ENCODE results near the gene ABCC3. TPM values are rescaled to one million over a fixed set of nuclear protein-coding genes. Genes with fewer than 3 reads are reported as not detected.

ABCC3 gene
- total RNA-seq, 1 donor = 39.3 TPM

GRCh38 chr17:50683434-50684287 is 49.0 kb downstream of the ABCC3 start:
- no peak for TF ChIP-seq CTCF (IDR thresholded peaks at IDR 0.05; ENCODE audit: insufficient read depth, low read depth, low read length)

GRCh38 chr17:50684288-50684611 is 49.6 kb downstream of the ABCC3 start:
- TF ChIP-seq CTCF (IDR thresholded peaks at IDR 0.05; ENCODE audit: insufficient read depth, low read depth, low read length) = no peak
- no peak for DNase-seq (ENCODE audit: low read depth)
- H3K4me3 ChIP-seq (ENCODE audit: low read depth, low read length) = no peak overlapping the region

More at GRCh38 chr17:50683434-50684287, 49.0 kb downstream of the ABCC3 start:
- no peak overlapping the region for H3K4me3 ChIP-seq (ENCODE audit: low read depth, low read length)
- no peak for DNase-seq (ENCODE audit: low read depth)

GRCh38 chr17:50684612-50685333 is 50.1 kb downstream of the ABCC3 start:
- H3K4me3 ChIP-seq (ENCODE audit: low read depth, low read length) = no peak overlapping the region
- DNase-seq (ENCODE audit: low read depth) = no peak
- no peak for TF ChIP-seq CTCF (IDR thresholded peaks at IDR 0.05; ENCODE audit: insufficient read depth, low read depth, low read length)

GRCh38 chr17:50685334-50685665 is 50.6 kb downstream of the ABCC3 start:
- no peak for DNase-seq (ENCODE audit: low read depth)
- TF ChIP-seq CTCF (IDR thresholded peaks at IDR 0.05; ENCODE audit: insufficient read depth, low read depth, low read length) = no peak

GRCh38 chr17:50685691-50686493 is 51.2 kb downstream of the ABCC3 start:
- no peak for DNase-seq (ENCODE audit: low read depth)
- H3K4me3 ChIP-seq (ENCODE audit: low read depth, low read length) = no peak overlapping the region
- TF ChIP-seq CTCF (IDR thresholded peaks at IDR 0.05; ENCODE audit: insufficient read depth, low read depth, low read length) = no peak

More at GRCh38 chr17:50685334-50685665, 50.6 kb downstream of the ABCC3 start:
- H3K4me3 ChIP-seq (ENCODE audit: low read depth, low read length) = no peak overlapping the region

GRCh38 chr17:50686494-50687199 is 52.0 kb downstream of the ABCC3 start:
- peak; percentile 64 for DNase-seq (ENCODE audit: low read depth)
- TF ChIP-seq CTCF (IDR thresholded peaks at IDR 0.05; ENCODE audit: insufficient read depth, low read depth, low read length) = no peak

More at GRCh38 chr17:50686494-50687199, 52.0 kb downstream of the ABCC3 start:
- H3K4me3 ChIP-seq (ENCODE audit: low read depth, low read length) = no peak overlapping the region

All from fibroblast of villous mesenchyme (primary cell).